ENCODE results near the gene HOXA3.

- TF ChIP-seq POLR2A (IDR thresholded peaks at IDR 0.05; ENCODE audit: extremely low read depth, insufficient read length) = no peak
- TF ChIP-seq, protein P1, sequence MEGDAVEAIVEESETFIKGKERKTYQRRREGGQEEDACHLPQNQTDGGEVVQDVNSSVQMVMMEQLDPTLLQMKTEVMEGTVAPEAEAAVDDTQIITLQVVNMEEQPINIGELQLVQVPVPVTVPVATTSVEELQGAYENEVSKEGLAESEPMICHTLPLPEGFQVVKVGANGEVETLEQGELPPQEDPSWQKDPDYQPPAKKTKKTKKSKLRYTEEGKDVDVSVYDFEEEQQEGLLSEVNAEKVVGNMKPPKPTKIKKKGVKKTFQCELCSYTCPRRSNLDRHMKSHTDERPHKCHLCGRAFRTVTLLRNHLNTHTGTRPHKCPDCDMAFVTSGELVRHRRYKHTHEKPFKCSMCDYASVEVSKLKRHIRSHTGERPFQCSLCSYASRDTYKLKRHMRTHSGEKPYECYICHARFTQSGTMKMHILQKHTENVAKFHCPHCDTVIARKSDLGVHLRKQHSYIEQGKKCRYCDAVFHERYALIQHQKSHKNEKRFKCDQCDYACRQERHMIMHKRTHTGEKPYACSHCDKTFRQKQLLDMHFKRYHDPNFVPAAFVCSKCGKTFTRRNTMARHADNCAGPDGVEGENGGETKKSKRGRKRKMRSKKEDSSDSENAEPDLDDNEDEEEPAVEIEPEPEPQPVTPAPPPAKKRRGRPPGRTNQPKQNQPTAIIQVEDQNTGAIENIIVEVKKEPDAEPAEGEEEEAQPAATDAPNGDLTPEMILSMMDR (IDR thresholded peaks at IDR 0.05; ENCODE audit: low read depth, low read length) = no peak
These were observed 18.0 kb downstream of the HOXA3 start for GRCh38 chr7:27134392-27134791.

Data from NB4 (cell line).